Mesothelial cell of epicardium (in vitro differentiated cells): ENCODE results near the gene PAX5. TPM values are rescaled to one million over a fixed set of nuclear protein-coding genes. Genes with fewer than 3 reads are reported as not detected.

Experiments
- DNase-seq, 2 experiments: peaks; one replicate each; pipeline ENCODE4 v3.0.0; 2021; ENCODE audit warnings: low spot score in 2 of 2; ENCODE audit not compliant: unreplicated experiment in 2 of 2
- H3K27ac Mint-ChIP-seq: 2 replicates; pipeline ENCODE4 v1.8.0; 2021; ENCODE audit warnings: mixed read lengths
- H3K27me3 Mint-ChIP-seq: 2 replicates; pipeline ENCODE4 v1.8.0; 2021; ENCODE audit warnings: low read depth, mixed read lengths
- H3K36me3 Mint-ChIP-seq: 2 replicates; pipeline ENCODE4 v1.8.0; 2021; ENCODE audit warnings: mixed read lengths
- H3K4me1 Mint-ChIP-seq: 2 replicates; pipeline ENCODE4 v1.8.0; 2021; ENCODE audit warnings: mixed read lengths
- H3K4me3 Mint-ChIP-seq: 2 replicates; pipeline ENCODE4 v1.8.0; 2021; ENCODE audit warnings: mild to moderate bottlenecking, moderate library complexity, mixed read lengths
- H3K9me3 Mint-ChIP-seq: 2 replicates; pipeline ENCODE4 v1.8.0; 2021; ENCODE audit warnings: mixed read lengths
- CTCF ChIP-seq: fragments of 200-600 bp; sonication (generic); IDR thresholded peaks from one replicate; pipeline ENCODE4 v1.5.0; 2021; ENCODE audit warnings: antibody characterized with exemption; ENCODE audit not compliant: unreplicated experiment
- total RNA-seq: library from RNA; stranded (reverse); gene quantifications from 3 replicates; pipeline ENCODE4 v1.2.1, GENCODE V29; 2021

The PAX5 gene
- total RNA-seq, 1 donor from 2014 or later, result not detected

- H3K4me1 Mint-ChIP-seq, result no peaks in the 10 kb centered on the region
- no peak overlapping the region for H3K4me3 Mint-ChIP-seq
- DNase-seq, result no peak
- H3K36me3 Mint-ChIP-seq, result no peaks in the 10 kb centered on the region
- H3K27ac Mint-ChIP-seq, result no peak overlapping the region
- H3K9me3 Mint-ChIP-seq, result no peaks in the 10 kb centered on the region
- TF ChIP-seq CTCF, result no peak
- peaks cover 94% of the 10 kb centered on the region for H3K27me3 Mint-ChIP-seq
Observed at GRCh38 chr9:36997414-36997813, 36.7 kb downstream of the PAX5 start.

GRCh38 chr9:36996706-36997086 is 37.4 kb downstream of the PAX5 start:
- H3K4me3 Mint-ChIP-seq, result no peak overlapping the region
- peaks cover 94% of the 10 kb centered on the region for H3K27me3 Mint-ChIP-seq
- TF ChIP-seq CTCF, result no peak
- no peaks in the 10 kb centered on the region for H3K4me1 Mint-ChIP-seq
- H3K9me3 Mint-ChIP-seq, result peaks cover 3% of the 10 kb centered on the region
- H3K36me3 Mint-ChIP-seq, result no peaks in the 10 kb centered on the region
- DNase-seq, result no peak
- H3K27ac Mint-ChIP-seq, result no peak overlapping the region

- no peak overlapping the region for H3K27ac Mint-ChIP-seq
- H3K27me3 Mint-ChIP-seq, result peaks cover 94% of the 10 kb centered on the region
Observed at GRCh38 chr9:36995927-36996705, 38.0 kb downstream of the PAX5 start.

GRCh38 chr9:36993933-36994764 is 39.9 kb downstream of the PAX5 start:
- H3K27ac Mint-ChIP-seq, result no peak overlapping the region
- no peak for DNase-seq
- TF ChIP-seq CTCF, result no peak
- peaks cover 94% of the 10 kb centered on the region for H3K27me3 Mint-ChIP-seq
- H3K4me1 Mint-ChIP-seq, result no peaks in the 10 kb centered on the region
- peaks cover 2% of the 10 kb centered on the region for H3K36me3 Mint-ChIP-seq
- no peak overlapping the region for H3K4me3 Mint-ChIP-seq
- H3K9me3 Mint-ChIP-seq, result peaks cover 13% of the 10 kb centered on the region

More at GRCh38 chr9:36995927-36996705, 38.0 kb downstream of the PAX5 start:
- TF ChIP-seq CTCF, result no peak
- Mint-ChIP-seq H3K36me3 (no peaks in the 10 kb centered on the region), H3K4me3 (no peak overlapping the region), H3K4me1 (no peaks in the 10 kb centered on the region), H3K9me3 (peaks cover 7% of the 10 kb centered on the region)
- DNase-seq, result peak in 1 of 2 experiments; percentile 69

GRCh38 chr9:36992501-36993316 is 41.4 kb downstream of the PAX5 start:
- no peak for DNase-seq
- no peak for TF ChIP-seq CTCF
- peaks cover 98% of the 10 kb centered on the region for H3K27me3 Mint-ChIP-seq
- H3K4me3 Mint-ChIP-seq, result no peak overlapping the region
- H3K36me3 Mint-ChIP-seq, result peaks cover 2% of the 10 kb centered on the region
- H3K9me3 Mint-ChIP-seq, result peaks cover 13% of the 10 kb centered on the region
- H3K27ac Mint-ChIP-seq, result no peak overlapping the region
- H3K4me1 Mint-ChIP-seq, result peaks cover 1% of the 10 kb centered on the region
